Measurements from ENCODE around the gene OVCH1. TPM values are rescaled to one million over a fixed set of nuclear protein-coding genes. Genes with fewer than 3 reads are reported as not detected.

Gene OVCH1
- total RNA-seq, 1 experiment from 2014 or later, result 1.9 TPM

DNA sequence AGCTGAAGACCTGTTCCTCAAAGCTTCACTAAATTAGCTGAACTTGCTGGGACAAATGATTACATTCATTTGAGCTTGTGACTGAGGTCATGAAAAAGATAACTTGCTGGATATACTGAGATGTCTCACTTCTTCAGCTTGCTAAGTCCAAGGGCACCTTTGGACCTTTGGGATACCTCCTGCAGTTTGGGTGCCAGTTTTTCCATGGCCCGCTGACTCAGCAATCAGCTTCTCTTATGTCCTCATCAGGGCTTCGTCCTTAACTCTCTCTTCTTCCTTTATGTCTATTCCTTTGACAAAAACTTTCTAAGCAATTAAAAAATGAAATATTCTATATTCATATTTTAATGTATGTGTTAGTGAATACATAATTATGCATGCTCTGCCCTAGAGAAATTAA is 45.6 kb downstream of the OVCH1 start:
- CTCF ChIA-PET, result no interaction called here
- no TSS peak for BruUV-seq (replicated peaks)

DNA sequence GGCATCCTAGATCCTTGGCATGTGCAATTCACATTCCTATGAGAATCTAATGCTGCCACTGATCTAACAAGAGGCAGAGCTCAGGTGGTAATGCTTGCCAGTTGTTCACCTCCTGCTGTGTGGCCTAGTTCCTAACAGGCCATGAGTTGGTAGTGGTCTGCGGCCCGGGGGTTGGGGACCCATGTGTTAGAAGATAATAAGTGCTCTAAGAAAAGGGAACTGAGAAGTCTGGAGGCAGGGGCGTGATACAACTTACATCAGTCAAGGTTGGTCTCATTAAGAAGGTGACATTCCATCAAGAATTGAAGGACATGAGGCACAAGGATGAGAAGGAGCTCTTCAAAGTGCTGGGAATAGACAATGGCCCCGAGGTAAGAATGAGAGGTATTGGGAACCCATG is 49.3 kb downstream of the OVCH1 start:
- Mint-ChIP-seq H3K36me3 (ENCODE audit: insufficient read depth, unreplicated experiment) (peaks cover 72% of the 10 kb centered on the region), H3K27ac (ENCODE audit: low read depth, unreplicated experiment) (no peak overlapping the region), H3K4me3 (ENCODE audit: unreplicated experiment) (no peak overlapping the region), H3K4me1 (ENCODE audit: insufficient read depth, unreplicated experiment) (no peaks in the 10 kb centered on the region), H3K9me3 (ENCODE audit: unreplicated experiment) (no peaks in the 10 kb centered on the region), H3K27me3 (ENCODE audit: insufficient read depth, unreplicated experiment) (no peaks in the 10 kb centered on the region)
- ChIA-PET POLR2A (no interaction called here), CTCF (interaction anchor here (0.6 kb wide), 1 partner anchor 547 kb away, joined by 3 read pairs; no protein-coding TSS in a partner anchor)
- no peak for DNase-seq (ENCODE audit: unreplicated experiment)
- BruUV-seq (replicated peaks), result no TSS peak
- TF ChIP-seq, protein P1, sequence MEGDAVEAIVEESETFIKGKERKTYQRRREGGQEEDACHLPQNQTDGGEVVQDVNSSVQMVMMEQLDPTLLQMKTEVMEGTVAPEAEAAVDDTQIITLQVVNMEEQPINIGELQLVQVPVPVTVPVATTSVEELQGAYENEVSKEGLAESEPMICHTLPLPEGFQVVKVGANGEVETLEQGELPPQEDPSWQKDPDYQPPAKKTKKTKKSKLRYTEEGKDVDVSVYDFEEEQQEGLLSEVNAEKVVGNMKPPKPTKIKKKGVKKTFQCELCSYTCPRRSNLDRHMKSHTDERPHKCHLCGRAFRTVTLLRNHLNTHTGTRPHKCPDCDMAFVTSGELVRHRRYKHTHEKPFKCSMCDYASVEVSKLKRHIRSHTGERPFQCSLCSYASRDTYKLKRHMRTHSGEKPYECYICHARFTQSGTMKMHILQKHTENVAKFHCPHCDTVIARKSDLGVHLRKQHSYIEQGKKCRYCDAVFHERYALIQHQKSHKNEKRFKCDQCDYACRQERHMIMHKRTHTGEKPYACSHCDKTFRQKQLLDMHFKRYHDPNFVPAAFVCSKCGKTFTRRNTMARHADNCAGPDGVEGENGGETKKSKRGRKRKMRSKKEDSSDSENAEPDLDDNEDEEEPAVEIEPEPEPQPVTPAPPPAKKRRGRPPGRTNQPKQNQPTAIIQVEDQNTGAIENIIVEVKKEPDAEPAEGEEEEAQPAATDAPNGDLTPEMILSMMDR (IDR thresholded peaks at IDR 0.05; ENCODE audit: unreplicated experiment), result no peak
- intact Hi-C loops (cut with micrococcal nuclease), result no loop called here

More for the DNA sequence above, 45.6 kb downstream of the OVCH1 start:
- Mint-ChIP-seq H3K27ac (ENCODE audit: low read depth, unreplicated experiment) (no peak overlapping the region), H3K4me1 (ENCODE audit: insufficient read depth, unreplicated experiment) (no peaks in the 10 kb centered on the region), H3K36me3 (ENCODE audit: insufficient read depth, unreplicated experiment) (peaks cover 66% of the 10 kb centered on the region), H3K9me3 (ENCODE audit: unreplicated experiment) (no peaks in the 10 kb centered on the region), H3K27me3 (ENCODE audit: insufficient read depth, unreplicated experiment) (no peaks in the 10 kb centered on the region), H3K4me3 (ENCODE audit: unreplicated experiment) (no peak overlapping the region)
- TF ChIP-seq, protein P1 (IDR thresholded peaks at IDR 0.05; ENCODE audit: unreplicated experiment), result no peak
- POLR2A ChIA-PET, result no interaction called here
- intact Hi-C loops (cut with micrococcal nuclease), result no loop called here
- no peak for DNase-seq (ENCODE audit: unreplicated experiment)

DNA sequence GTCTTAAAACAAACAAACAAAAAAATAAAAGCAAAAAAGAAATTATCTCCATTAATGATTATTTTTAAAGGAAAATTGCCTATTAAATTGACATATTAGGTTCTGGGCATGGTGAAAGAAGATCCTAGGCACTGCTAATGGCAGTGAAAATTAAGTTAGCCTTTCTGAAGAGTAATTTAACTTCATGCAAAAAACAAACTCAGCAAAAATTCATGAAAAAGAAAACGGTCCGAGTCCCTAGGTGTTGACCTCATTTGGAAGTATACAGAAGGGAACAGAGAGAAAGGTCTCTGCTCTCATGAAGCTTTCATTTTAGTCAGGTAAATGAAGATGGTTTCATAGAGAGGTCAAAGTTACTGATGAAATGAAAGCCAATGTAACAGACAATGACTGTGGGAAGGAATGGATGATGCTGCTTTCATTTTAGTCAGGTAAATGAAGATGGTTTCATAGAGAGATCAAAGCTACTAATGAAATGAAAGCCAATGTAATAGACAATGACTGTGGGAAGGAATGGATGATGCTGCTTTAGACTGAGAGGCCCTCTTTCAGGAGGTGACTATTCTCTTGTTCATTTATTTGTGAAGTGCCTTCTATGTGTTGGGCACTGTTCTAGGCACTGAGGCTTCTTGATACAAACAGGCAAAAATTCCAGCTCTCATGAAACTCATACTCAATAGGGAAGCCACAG is 50.1 kb downstream of the OVCH1 start:
- POLR2A ChIA-PET, result no interaction called here
- no peak overlapping the region for H3K27ac Mint-ChIP-seq (ENCODE audit: low read depth, unreplicated experiment)
- H3K27me3 Mint-ChIP-seq (ENCODE audit: insufficient read depth, unreplicated experiment), result no peaks in the 10 kb centered on the region

DNA sequence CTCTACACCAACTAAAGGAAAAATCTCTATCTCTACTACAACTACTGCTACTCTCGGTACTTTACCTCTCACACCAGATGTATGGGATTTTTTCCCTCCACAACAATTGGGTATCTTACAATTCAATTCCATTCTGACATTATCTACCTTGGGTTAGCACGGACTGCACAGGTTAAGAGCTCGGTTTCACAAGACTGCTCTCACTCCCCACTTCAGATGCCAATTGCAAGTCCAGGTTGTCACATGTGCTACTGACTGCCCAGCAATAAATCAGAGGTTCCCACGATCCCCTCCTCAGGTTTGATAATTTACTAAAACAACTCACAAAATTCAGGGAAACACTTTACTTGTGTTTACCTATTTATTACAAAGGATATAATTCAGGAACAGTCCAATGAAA is 58.0 kb downstream of the OVCH1 start:
- no peaks in the 10 kb centered on the region for H3K9me3 Mint-ChIP-seq (ENCODE audit: unreplicated experiment)
- no peaks in the 10 kb centered on the region for H3K27me3 Mint-ChIP-seq (ENCODE audit: insufficient read depth, unreplicated experiment)
- H3K4me3 Mint-ChIP-seq (ENCODE audit: unreplicated experiment), result no peak overlapping the region
- ChIA-PET POLR2A (no interaction called here), CTCF (no interaction called here)
- no peaks in the 10 kb centered on the region for H3K4me1 Mint-ChIP-seq (ENCODE audit: insufficient read depth, unreplicated experiment)
- peaks cover 57% of the 10 kb centered on the region for H3K36me3 Mint-ChIP-seq (ENCODE audit: insufficient read depth, unreplicated experiment)
- TF ChIP-seq, protein P1 (IDR thresholded peaks at IDR 0.05; ENCODE audit: unreplicated experiment), result no peak
- no peak overlapping the region for H3K27ac Mint-ChIP-seq (ENCODE audit: low read depth, unreplicated experiment)
- BruUV-seq (replicated peaks), result no TSS peak
- intact Hi-C loops (cut with micrococcal nuclease), result no loop called here
- no peak for DNase-seq (ENCODE audit: unreplicated experiment)

More for the DNA sequence above, 50.1 kb downstream of the OVCH1 start:
- intact Hi-C loops (cut with micrococcal nuclease), result no loop called here
- H3K9me3 Mint-ChIP-seq (ENCODE audit: unreplicated experiment), result no peaks in the 10 kb centered on the region
- no TSS peak for BruUV-seq (replicated peaks)
- TF ChIP-seq, protein P1 (IDR thresholded peaks at IDR 0.05; ENCODE audit: unreplicated experiment), result no peak
- H3K4me3 Mint-ChIP-seq (ENCODE audit: unreplicated experiment), result no peak overlapping the region
- CTCF ChIA-PET, result interaction anchor here (0.6 to 0.8 kb wide), 2 partner anchors 47 to 548 kb away, joined by 3 read pairs; no protein-coding TSS in a partner anchor
- H3K36me3 Mint-ChIP-seq (ENCODE audit: insufficient read depth, unreplicated experiment), result peaks cover 65% of the 10 kb centered on the region
- no peaks in the 10 kb centered on the region for H3K4me1 Mint-ChIP-seq (ENCODE audit: insufficient read depth, unreplicated experiment)
- DNase-seq (ENCODE audit: unreplicated experiment), result no peak

All from MCF 10A (cell line).